ENCODE results near the gene CD28.

GRCh38 chr2:203732092-203732952 is 25.9 kb downstream of the CD28 start:
- TF ChIP-seq CTCF (IDR thresholded peaks at IDR 0.05; ENCODE audit: poor library complexity, severe bottlenecking) (no peak), REST (IDR thresholded peaks at IDR 0.05; ENCODE audit: borderline replicate concordance) (no peak), EP300 (conservative IDR thresholded peaks at IDR 0.05; ENCODE audit: poor library complexity, severe bottlenecking) (no peak), TAF1 (IDR thresholded peaks at IDR 0.05; ENCODE audit: low read depth) (no peak)

All from neural cell (in vitro differentiated cells).